ENCODE results near the gene CCDC138. TPM values are rescaled to one million over a fixed set of nuclear protein-coding genes. Genes with fewer than 3 reads are reported as not detected.

CCDC138 gene
- polyA plus RNA-seq, 1 experiment: 2.8 TPM

DNA sequence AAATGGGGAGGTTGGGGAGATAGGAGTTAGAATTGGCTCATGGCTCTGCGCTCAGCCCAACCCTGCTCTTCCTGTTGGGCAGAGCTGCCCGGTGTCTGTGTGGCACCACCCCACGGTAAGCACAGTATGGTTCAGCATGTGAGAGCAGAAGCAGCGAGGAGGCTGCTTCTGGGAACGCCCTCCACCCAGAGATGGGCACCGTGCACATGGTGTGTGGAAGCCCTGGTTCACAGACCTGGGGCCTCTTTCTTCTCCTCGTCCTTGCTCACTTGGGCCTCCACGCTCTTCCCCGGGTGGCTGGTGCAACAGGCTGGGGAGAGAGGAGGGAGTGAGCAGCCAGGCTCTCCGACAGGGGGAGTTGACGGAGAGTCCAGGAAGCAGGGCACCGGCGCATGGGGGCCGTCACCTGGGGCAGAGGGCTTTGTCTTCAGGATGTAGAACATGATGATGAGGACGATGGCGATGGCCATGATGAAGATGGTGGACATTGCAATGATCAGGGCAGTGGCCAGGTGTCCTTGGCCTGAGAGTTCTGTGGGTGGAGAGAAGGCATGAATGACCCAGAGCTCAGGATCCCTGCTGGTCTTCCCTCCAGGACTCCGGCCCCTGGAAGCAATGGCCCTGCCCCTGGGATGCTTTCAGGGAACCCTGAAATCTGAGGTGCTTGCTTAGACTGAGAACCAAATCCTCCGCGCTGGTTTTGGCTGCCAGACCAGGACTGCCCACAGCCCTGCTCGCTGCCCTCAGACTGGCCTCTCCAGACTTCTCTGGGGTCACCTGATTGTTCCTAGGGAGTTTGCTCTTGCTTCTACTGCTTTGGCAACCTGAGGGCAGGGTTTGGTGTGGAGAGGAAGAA is 124.2 kb downstream of the CCDC138 start:
- Histone ChIP-seq H3K27ac (ENCODE audit: low read depth, low read length) (no peak overlapping the region), H3K4me3 (ENCODE audit: low read depth, low read length) (no peak overlapping the region), H3K9me3 (ENCODE audit: control insufficient read depth, insufficient read depth, low read length) (no peaks in the 10 kb centered on the region), H3K27me3 (ENCODE audit: control insufficient read depth, insufficient read depth, low read length) (peaks cover 21% of the 10 kb centered on the region)
- DNase-seq (ENCODE audit: low read depth, low spot score): no peak
- CTCF ChIA-PET: no interaction called here
- POLR2A ChIA-PET: no interaction called here
- TF ChIP-seq, protein P1, sequence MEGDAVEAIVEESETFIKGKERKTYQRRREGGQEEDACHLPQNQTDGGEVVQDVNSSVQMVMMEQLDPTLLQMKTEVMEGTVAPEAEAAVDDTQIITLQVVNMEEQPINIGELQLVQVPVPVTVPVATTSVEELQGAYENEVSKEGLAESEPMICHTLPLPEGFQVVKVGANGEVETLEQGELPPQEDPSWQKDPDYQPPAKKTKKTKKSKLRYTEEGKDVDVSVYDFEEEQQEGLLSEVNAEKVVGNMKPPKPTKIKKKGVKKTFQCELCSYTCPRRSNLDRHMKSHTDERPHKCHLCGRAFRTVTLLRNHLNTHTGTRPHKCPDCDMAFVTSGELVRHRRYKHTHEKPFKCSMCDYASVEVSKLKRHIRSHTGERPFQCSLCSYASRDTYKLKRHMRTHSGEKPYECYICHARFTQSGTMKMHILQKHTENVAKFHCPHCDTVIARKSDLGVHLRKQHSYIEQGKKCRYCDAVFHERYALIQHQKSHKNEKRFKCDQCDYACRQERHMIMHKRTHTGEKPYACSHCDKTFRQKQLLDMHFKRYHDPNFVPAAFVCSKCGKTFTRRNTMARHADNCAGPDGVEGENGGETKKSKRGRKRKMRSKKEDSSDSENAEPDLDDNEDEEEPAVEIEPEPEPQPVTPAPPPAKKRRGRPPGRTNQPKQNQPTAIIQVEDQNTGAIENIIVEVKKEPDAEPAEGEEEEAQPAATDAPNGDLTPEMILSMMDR (IDR thresholded peaks at IDR 0.05; ENCODE audit: low read depth, low read length): no peak

GRCh38 chr2:108911401-108911800 is 124.8 kb downstream of the CCDC138 start:
- ChIA-PET CTCF (no interaction called here), POLR2A (no interaction called here)
- TF ChIP-seq, protein P1 (IDR thresholded peaks at IDR 0.05; ENCODE audit: low read depth, low read length): no peak
- Histone ChIP-seq H3K4me3 (ENCODE audit: low read depth, low read length) (no peak overlapping the region), H3K27me3 (ENCODE audit: control insufficient read depth, insufficient read depth, low read length) (peaks cover 27% of the 10 kb centered on the region), H3K9me3 (ENCODE audit: control insufficient read depth, insufficient read depth, low read length) (no peaks in the 10 kb centered on the region), H3K27ac (ENCODE audit: low read depth, low read length) (no peak overlapping the region)
- no peak for DNase-seq (ENCODE audit: low read depth, low spot score)

GRCh38 chr2:108911807-108912628 is 125.4 kb downstream of the CCDC138 start:
- ChIA-PET CTCF (interaction anchor here (1.2 kb wide), 1 partner anchor 18 kb away, joined by 6 read pairs; no protein-coding TSS in a partner anchor), POLR2A (no interaction called here)
- Histone ChIP-seq H3K27me3 (ENCODE audit: control insufficient read depth, insufficient read depth, low read length) (peaks cover 30% of the 10 kb centered on the region), H3K27ac (ENCODE audit: low read depth, low read length) (no peak overlapping the region), H3K4me3 (ENCODE audit: low read depth, low read length) (no peak overlapping the region), H3K9me3 (ENCODE audit: control insufficient read depth, insufficient read depth, low read length) (no peaks in the 10 kb centered on the region)
- TF ChIP-seq, protein P1 (IDR thresholded peaks at IDR 0.05; ENCODE audit: low read depth, low read length): no peak
- DNase-seq (ENCODE audit: low read depth, low spot score): no peak

GRCh38 chr2:108912629-108912902 is 126.0 kb downstream of the CCDC138 start:
- H3K4me3 ChIP-seq (ENCODE audit: low read depth, low read length): no peak overlapping the region
- H3K27ac ChIP-seq (ENCODE audit: low read depth, low read length): no peak overlapping the region
- TF ChIP-seq, protein P1 (IDR thresholded peaks at IDR 0.05; ENCODE audit: low read depth, low read length): no peak
- no peak for DNase-seq (ENCODE audit: low read depth, low spot score)
- peaks cover 35% of the 10 kb centered on the region for H3K27me3 ChIP-seq (ENCODE audit: control insufficient read depth, insufficient read depth, low read length)
- no peaks in the 10 kb centered on the region for H3K9me3 ChIP-seq (ENCODE audit: control insufficient read depth, insufficient read depth, low read length)
- ChIA-PET CTCF (interaction anchor here (1.2 kb wide), 1 partner anchor 17 kb away, joined by 6 read pairs; no protein-coding TSS in a partner anchor), POLR2A (no interaction called here)
